NCI-H82 treated with DMSO at 0.1 percent for 48 hours (cell line): Measurements from ENCODE around the gene CHD3.
A peak's percentile ranks its signal among the peaks of the same experiment; 100 is the strongest.
"Not testable (repeated sequence)": the region's sequence is repeated elsewhere in the genome, so short reads cannot be mapped to it uniquely, and the experiment has no call there.

Experiments used
- DNase-seq: peaks from one replicate; lab custom pipeline; 2025; ENCODE audit not compliant: unreplicated experiment; lab: John Stamatoyannopoulos, UW

CHD3 gene

DNA sequence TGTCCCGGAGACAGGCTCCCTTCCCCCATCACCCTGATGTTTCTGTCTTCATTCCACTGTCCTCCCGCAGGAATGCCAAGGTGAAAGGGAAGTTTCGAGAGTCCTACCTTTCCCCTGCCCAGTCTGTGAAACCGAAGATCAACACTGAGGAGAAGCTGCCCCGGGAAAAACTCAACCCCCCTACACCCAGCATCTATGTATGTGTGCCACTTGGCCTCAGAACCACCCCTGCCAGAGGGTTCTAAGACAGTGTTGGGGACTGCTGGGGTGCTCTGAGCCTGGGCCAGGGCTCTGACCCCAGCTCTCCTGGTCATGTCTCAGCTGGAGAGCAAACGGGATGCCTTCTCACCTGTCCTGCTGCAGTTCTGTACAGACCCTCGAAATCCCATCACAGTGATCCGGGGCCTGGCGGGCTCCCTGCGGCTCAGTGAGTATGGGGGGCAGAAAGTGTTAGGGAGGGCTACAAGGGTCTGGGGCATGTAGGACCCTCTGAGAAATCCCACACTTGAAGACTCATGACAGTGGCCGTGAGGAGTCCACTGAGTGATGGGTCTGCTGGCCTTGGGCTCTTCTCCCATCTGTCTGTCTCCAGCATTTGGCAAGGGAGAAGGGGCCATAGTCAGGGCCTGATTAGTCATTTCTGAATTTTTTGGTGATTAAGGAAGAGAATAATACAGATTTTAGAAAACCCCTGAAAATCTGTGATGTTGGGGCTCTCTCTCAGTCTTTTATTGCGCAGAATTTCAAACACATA lies 38.7 kb upstream of the CHD3 start:
- no peak for DNase-seq

DNA sequence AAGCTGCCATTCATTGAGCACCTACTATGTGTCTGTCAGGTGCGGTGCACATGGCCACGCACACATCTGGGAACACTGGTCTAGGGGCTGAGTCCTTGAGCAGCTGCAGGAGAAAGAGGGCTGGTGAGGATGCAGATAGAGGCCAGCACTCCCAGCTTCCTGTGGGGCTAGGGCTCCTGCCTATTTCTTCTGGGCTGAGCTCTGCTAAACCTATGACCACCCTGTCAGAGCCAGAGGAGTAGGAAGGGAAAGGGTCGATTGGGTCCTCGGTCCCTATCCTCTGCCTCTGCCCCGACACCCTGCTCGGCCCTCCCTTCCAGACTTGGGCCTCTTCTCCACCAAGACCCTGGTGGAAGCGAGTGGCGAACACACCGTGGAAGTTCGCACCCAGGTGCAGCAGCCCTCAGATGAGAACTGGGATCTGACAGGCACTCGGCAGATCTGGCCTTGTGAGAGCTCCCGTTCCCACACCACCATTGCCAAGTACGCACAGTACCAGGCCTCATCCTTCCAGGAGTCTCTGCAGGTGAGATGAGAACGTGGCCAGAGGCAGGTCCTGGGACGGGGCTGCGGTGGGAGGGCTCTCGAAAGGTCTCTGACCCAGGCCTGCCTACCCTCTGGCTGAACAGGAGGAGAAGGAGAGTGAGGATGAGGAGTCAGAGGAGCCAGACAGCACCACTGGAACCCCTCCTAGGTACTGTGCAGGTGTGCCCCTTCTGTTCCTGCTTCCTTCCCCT lies 37.7 kb upstream of the CHD3 start:
- no peak for DNase-seq

DNA sequence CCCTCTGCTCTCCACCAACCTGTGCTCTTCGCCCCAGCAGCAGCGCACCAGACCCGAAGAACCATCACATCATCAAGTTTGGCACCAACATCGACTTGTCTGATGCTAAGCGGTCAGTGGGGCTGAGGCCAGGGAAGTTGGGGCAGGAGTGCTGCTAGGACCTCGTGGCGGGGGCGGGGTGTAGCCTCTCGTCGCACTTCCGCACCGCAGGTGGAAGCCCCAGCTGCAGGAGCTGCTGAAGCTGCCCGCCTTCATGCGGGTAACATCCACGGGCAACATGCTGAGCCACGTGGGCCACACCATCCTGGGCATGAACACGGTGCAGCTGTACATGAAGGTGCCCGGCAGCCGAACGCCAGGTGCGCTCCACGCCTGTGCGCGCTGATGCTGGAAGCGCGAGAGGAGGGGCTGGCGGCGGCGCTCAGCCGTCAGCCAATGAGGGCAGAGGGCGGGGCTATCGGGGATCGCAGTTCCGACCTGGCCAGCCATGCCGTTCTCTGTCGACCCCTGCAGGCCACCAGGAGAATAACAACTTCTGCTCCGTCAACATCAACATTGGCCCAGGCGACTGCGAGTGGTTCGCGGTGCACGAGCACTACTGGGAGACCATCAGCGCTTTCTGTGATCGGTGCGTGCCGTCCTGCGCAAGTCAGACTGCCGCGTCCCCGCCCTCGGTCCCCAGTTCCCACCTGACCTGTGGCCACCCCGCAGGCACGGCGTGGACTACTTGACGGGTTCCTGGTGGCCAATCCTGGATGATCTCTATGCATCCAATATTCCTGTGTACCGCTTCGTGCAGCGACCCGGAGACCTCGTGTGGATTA lies 36.9 kb upstream of the CHD3 start:
- peak; percentile 87 for DNase-seq

DNA sequence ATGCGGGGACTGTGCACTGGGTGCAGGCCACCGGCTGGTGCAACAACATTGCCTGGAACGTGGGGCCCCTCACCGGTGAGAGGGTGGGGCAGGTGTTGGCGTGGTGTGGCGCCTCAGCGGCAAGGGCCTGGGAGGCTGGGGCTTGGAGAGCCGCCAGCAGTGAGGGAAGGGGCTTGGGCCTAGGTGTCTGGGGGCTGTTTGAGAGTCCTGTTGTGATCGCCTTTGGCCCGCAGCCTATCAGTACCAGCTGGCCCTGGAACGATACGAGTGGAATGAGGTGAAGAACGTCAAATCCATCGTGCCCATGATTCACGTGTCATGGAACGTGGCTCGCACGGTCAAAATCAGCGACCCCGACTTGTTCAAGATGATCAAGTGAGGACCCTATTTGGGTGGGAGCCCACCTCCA lies 36.3 kb upstream of the CHD3 start:
- no peak for DNase-seq

DNA sequence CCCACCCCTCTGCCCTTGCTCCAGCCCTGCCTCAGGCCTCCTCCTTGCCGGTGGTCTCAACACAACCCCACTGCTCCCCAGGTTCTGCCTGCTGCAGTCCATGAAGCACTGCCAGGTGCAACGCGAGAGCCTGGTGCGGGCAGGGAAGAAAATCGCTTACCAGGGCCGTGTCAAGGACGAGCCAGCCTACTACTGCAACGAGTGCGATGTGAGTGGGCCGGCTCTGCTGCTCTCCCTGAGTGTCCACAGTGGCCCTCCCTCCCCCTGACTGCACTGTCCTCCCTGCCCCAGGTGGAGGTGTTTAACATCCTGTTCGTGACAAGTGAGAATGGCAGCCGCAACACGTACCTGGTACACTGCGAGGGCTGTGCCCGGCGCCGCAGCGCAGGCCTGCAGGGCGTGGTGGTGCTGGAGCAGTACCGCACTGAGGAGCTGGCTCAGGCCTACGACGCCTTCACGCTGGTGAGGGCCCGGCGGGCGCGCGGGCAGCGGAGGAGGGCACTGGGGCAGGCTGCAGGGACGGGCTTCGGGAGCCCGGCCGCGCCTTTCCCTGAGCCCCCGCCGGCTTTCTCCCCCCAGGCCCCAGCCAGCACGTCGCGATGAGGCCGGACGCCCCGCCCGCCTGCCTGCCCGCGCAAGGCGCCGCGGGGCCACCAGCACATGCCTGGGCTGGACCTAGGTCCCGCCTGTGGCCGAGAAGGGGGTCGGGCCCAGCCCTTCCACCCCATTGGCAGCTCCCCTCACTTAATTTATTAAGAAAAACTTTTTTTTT lies 35.5 kb upstream of the CHD3 start:
- DNase-seq: no peak

DNA sequence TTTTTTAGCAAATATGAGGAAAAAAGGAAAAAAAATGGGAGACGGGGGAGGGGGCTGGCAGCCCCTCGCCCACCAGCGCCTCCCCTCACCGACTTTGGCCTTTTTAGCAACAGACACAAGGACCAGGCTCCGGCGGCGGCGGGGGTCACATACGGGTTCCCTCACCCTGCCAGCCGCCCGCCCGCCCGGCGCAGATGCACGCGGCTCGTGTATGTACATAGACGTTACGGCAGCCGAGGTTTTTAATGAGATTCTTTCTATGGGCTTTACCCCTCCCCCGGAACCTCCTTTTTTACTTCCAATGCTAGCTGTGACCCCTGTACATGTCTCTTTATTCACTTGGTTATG lies 34.9 kb upstream of the CHD3 start:
- DNase-seq: no peak

DNA sequence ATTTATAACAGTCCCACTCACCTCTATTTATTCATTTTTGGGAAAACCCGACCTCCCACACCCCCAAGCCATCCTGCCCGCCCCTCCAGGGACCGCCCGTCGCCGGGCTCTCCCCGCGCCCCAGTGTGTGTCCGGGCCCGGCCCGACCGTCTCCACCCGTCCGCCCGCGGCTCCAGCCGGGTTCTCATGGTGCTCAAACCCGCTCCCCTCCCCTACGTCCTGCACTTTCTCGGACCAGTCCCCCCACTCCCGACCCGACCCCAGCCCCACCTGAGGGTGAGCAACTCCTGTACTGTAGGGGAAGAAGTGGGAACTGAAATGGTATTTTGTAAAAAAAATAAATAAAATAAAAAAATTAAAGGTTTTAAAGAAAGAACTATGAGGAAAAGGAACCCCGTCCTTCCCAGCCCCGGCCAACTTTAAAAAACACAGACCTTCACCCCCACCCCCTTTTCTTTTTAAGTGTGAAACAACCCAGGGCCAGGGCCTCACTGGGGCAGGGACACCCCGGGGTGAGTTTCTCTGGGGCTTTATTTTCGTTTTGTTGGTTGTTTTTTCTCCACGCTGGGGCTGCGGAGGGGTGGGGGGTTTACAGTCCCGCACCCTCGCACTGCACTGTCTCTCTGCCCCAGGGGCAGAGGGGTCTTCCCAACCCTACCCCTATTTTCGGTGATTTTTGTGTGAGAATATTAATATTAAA lies 34.4 kb upstream of the CHD3 start:
- no peak for DNase-seq

DNA sequence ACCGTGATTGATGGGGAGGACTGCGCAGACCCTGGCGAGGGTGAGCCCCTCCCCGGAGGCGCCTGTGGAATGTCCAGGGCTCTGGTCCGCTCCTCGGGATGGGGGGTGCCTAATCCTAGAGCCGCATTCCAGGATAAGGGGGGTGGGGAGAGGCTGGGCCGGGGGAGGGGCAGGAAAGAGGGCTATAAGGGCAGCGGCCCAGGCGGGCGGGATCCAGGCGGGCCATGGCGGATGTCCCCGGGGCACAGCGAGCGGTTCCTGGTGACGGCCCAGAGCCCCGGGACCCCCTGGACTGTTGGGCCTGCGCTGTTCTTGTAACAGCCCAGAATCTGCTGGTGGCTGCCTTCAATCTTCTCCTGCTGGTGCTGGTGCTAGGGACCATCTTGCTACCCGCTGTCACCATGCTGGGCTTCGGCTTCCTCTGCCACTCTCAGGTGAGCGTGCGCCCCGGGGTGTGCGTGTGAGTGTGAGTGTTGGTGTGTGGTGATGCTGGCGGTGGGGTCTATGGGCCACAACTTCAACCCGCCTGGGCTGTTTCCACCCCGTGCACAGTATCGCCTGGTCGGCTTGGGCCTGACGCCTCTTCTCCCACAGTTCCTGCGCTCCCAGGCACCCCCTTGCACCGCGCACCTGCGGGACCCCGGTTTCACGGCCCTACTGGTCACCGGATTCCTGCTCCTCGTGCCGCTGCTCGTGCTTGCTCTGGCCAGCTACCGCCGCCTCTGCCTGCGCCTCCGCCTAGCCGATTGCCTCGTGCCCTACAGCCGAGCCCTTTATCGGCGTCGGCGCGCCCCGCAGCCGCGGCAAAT lies 33.5 kb upstream of the CHD3 start, which contains the start of gene TMEM88:
TSS of gene TMEM88 (plus strand) at position 216 of the 809 bp plus-strand sequence. CDS start at position 225, 9 bp downstream.
- DNase-seq: no peak

DNA sequence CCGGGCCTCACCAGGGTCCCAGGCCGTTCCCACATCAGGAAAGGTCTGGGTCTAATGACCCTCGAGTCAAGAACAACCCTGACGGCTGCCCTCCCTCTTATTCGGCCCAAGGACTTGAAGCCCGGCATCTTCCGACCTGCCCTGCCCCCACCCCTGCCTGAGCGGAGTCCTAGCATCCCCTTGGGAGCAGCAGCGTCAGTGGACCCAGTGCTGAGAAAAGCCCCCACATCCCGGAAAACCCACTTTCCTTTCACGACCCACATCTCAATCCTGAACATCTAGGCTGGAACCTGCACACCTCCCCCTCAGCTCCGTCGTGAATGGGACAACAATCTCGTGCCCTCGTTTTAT lies 33.0 kb upstream of the CHD3 start:
- DNase-seq: no peak

DNA sequence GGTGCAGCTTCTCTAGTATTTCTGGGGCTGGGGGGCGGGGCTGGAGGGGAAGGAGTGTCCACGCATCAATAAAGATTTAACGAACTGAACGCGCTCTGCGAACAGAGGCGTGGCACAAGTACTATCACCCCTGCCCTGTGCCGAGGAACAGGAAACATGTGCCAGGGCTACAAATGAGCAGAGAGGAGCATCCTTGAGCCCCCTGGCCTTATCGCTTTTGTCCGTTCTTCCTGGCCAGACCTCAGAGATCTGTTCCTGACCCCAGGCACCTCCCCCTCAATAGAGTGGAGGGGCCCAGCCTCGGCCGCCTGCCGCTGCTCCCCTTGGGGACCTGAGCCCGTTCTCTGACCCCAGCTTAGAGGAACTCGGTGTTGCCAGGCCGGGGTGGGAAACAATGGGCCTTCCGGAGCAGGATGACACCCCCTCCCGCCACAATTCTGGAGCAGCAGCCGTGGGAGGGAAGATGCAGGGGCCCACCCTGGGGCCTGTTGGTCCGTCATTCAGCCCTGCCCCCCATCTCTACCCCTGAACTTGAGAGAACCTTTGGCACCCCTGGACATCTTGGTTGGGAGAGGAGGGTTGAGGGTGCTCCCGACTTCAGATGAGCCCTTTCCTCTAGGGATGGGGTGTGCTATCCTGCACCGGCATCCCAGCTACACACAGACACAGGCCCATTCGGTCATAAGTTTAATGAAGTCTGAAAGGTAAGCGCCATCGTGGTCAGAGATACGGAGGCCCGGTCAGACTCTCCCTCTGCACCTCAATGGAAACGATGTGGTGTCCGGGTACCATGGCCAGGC lies 32.4 kb upstream of the CHD3 start:
- DNase-seq: peak; percentile 35

DNA sequence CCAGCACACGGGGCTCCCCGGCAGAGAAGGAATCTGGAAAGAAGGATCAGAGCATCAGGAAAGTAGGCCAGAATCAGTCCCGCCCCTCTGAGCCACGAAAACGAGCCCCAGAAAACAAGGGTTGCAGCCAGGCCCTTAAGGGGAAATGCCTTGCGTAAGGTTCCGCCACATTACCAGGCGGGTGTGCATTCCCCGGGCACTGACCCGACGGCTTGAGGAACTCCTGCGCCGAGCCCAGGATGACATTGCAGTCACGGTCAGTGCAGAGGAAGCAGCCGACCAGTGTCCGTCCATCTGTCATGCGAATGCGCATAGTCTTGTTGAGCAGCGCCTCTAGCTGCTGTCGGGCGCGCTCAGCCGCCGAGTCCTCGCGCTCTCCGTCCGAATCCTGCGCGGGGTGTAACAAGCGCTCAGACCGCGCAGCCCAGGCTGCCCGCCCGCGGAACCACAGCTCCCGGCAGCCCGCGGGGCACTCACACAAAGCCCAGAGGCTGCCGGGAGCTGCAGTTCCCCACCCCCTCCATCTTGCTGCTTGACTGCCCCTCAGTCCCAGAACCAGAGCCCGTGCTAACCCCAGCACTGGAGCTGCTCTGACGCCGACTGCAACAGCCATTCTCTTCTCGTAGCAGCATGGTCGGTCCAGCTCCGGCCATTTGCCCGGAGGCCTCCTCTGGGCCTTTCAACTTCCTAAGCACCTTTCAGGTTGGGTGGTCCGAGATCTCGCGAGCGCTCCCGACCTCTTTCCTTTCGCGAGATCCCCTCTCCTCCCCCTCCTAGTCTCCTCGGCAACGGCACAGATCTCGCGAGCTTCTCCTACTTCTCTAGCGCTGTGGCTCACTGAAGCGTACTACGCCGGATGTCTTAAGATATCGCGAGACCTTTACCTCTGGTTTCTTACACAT lies 31.5 kb upstream of the CHD3 start, which contains the start of gene NAA38:
TSS of gene NAA38 (minus strand) at position 749 of the 902 bp plus-strand sequence. CDS start at position 653, 96 bp downstream.
- DNase-seq: peak; percentile 100

DNA sequence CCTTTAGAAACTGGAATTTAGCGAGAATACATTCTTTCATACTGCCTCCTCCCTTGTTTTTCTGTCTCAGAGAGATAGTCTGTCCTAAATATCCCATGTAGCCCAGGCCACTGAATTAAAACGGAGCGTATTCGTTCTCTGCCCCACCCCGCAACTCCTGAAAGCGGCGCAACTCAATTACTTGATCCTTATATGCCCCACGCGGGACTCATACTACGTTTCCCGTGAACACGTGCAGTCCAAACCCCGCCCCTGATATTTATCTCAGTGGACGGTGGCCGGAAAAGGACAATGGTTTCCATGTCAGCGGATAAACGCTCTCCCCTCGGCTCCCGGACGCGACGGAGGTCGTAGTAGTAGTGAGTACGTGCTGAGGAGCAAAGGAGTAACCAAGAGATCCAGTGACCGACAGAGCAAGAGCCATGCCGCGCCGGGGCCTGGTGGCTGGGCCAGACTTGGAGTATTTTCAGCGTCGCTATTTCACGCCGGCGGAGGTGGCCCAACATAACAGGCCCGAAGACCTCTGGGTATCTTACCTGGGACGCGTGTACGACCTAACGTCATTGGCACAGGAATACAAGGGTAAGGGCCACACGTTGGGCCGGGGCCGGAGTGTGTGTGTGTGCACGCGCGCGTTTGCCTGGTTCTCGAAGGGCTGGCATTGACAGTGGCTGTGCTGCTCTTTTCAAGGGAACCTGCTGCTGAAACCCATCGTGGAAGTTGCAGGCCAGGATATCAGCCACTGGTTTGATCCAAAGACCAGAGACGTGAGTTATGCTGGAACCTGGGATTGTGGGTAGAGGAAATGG lies 30.7 kb upstream of the CHD3 start, which contains the start of gene CYB5D1:
TSS of gene CYB5D1 (plus strand) at position 291 of the 809 bp plus-strand sequence. CDS start at position 423, 132 bp downstream.
- DNase-seq: peak; percentile 99

DNA sequence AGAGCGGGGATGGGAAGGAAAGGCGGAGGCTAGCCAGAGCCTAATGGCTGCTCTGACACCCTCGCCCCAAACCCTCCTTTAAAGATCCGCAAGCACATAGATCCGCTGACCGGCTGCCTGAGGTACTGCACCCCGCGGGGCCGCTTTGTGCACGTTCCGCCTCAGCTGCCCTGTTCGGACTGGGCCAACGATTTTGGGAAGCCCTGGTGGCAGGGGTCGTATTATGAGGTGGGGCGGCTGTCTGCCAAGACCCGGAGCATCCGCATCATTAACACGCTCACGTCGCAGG lies 30.1 kb upstream of the CHD3 start:
- DNase-seq: no peak

DNA sequence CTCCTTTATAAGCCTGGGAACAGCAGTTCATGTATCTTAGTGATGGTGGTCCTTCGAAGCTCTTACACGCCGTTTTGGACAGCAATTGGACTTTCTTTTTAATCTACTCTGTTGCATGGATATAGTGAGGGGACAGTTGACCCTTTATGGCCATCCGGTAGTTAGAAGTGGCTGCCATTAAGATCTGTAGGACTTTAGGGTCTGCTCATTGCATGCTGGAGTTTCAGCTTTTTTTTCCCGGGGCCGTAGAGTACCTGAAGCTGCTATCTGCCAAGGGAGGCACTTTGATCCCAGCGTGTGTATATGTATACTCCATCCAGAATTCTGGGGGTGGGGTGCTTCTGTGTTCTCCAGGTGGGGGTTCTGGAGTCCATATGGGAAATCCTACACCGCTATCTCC lies 29.6 kb upstream of the CHD3 start:
- no peak for DNase-seq

DNA sequence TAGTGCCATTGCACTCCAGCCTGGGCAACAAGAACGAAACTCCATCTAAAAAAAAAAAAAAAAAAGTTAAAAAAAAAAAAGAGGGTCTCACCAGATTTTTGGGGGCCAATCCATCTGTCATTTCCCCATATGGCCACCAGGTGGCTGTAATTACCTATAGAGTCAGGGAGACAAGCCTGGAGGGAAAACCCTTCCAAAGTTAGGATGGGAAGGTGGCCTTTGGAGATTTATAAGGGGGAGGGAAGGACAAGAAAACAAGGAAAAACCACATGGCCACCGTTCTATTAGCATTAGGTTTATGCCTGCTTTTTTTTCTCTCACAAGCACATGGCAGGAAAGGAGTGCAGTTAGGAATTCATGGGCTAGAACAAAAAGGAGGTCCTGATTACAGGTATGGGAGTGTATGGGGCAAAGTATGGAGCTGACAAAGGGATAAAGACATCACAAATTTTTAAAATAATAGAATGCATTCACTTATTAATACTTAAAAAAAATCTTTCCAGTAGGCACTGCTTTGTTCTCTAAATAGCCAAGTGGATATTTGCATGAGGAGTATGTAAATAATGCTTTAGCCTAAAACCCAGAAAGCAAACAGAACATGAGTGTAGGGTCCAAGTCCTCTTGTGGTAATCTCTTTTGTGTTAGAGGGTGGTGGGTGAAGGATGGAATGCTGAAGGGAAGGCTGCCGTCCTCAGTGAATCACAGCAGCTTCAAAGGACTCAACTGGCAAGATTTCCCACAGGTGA lies 25.7 kb upstream of the CHD3 start:
- DNase-seq: peak; percentile 10

DNA sequence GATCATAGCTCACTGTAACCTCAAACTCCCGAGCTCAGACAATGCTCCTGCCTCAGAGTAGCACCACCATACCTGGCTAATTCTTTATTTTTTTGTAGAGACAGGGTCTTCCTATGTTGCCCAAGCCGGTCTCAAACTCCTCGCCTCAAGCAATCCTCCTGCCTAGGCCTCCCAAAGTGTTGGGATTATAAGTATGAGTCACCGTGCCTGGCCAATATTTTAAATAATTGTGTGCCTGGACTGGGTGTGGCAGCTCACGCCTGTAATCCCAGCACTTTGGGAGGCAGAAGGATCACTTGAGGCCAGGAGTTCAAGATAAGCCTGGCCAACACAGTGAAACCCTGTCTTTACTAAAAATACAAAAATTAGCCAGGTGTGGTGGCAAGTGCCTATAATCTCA lies 24.2 kb upstream of the CHD3 start:
- DNase-seq: not testable (repeated sequence)
